ENCODE data around the gene CCL5. TPM values are rescaled to one million over a fixed set of nuclear protein-coding genes. Genes with fewer than 3 reads are reported as not detected.

CCL5 gene
- total RNA-seq, 1 experiment from 2014 or later, result not detected

- H3K4me1 ChIP-seq (ENCODE audit: insufficient read depth, low read length), result no peaks in the 10 kb centered on the region
- H3K27me3 ChIP-seq (ENCODE audit: low read length), result no peaks in the 10 kb centered on the region
- no peak for TF ChIP-seq CTCF (conservative IDR thresholded peaks at IDR 0.05; ENCODE audit: low read depth, low read length)
- TF ChIP-seq EZH2phosphoT487 (IDR thresholded peaks at IDR 0.05; ENCODE audit: borderline replicate concordance, low read length), result no peak
- TF ChIP-seq EZH2 (IDR thresholded peaks at IDR 0.05; ENCODE audit: low read length, unreplicated experiment), result no peak
- H3K9me2 ChIP-seq (replicated peaks; ENCODE audit: low read length), result no peaks in the 10 kb centered on the region
- H3K36me3 ChIP-seq (ENCODE audit: low read depth, low read length), result no peaks in the 10 kb centered on the region
- H3F3A ChIP-seq (ENCODE audit: low read length, unreplicated experiment), result no peaks in the 10 kb centered on the region
- no peak overlapping the region for H3K9ac ChIP-seq (ENCODE audit: low read length)
- no peaks in the 10 kb centered on the region for H3K9me3 ChIP-seq (ENCODE audit: low read length)
- intact Hi-C loops (cut with micrococcal nuclease), result no loop called here
- ATAC-seq (no peak), DNase-seq (no peak)
- no peaks in the 10 kb centered on the region for H3K79me2 ChIP-seq (ENCODE audit: low read length)
- ChIA-PET CTCF (no interaction called here), POLR2A (ENCODE audit: unreplicated experiment) (no interaction called here)
- no peak overlapping the region for H2AFZ ChIP-seq (ENCODE audit: low read length)
- BruUV-seq (replicated peaks), result no TSS peak
- H3K4me3 ChIP-seq (ENCODE audit: low read length), result no peak overlapping the region
- H3K4me2 ChIP-seq (ENCODE audit: low read length), result no peak overlapping the region
- no peaks in the 10 kb centered on the region for H4K20me1 ChIP-seq (ENCODE audit: low read length)
- no peak overlapping the region for H3K27ac ChIP-seq (ENCODE audit: low read length)
These were observed 11.1 kb upstream of the CCL5 start for GRCh38 chr17:35891269-35891668.

GRCh38 chr17:35890774-35891155 lies 10.6 kb upstream of the CCL5 start:
- Histone ChIP-seq H3K9me2 (replicated peaks; ENCODE audit: low read length) (no peaks in the 10 kb centered on the region), H3K36me3 (ENCODE audit: low read depth, low read length) (no peaks in the 10 kb centered on the region), H3K27me3 (ENCODE audit: low read length) (no peaks in the 10 kb centered on the region), H4K20me1 (ENCODE audit: low read length) (no peaks in the 10 kb centered on the region), H3K4me3 (ENCODE audit: low read length) (no peak overlapping the region), H3K9ac (ENCODE audit: low read length) (no peak overlapping the region), H3K4me1 (ENCODE audit: insufficient read depth, low read length) (no peaks in the 10 kb centered on the region), H3K4me2 (ENCODE audit: low read length) (no peak overlapping the region), H2AFZ (ENCODE audit: low read length) (no peak overlapping the region), H3K79me2 (ENCODE audit: low read length) (no peaks in the 10 kb centered on the region), H3F3A (ENCODE audit: low read length, unreplicated experiment) (no peaks in the 10 kb centered on the region), H3K9me3 (ENCODE audit: low read length) (no peaks in the 10 kb centered on the region), H3K27ac (ENCODE audit: low read length) (no peak overlapping the region)
- TF ChIP-seq EZH2 (IDR thresholded peaks at IDR 0.05; ENCODE audit: low read length, unreplicated experiment) (no peak), CTCF (conservative IDR thresholded peaks at IDR 0.05; ENCODE audit: low read depth, low read length) (no peak), EZH2phosphoT487 (IDR thresholded peaks at IDR 0.05; ENCODE audit: borderline replicate concordance, low read length) (no peak)
- ChIA-PET POLR2A (ENCODE audit: unreplicated experiment) (no interaction called here), CTCF (no interaction called here)
- ATAC-seq (no peak), DNase-seq (no peak)
- intact Hi-C loops (cut with micrococcal nuclease), result no loop called here
- BruUV-seq (replicated peaks), result no TSS peak

- Histone ChIP-seq H3K4me2 (ENCODE audit: low read length) (no peak overlapping the region), H3K9me3 (ENCODE audit: low read length) (no peaks in the 10 kb centered on the region), H3K27me3 (ENCODE audit: low read length) (no peaks in the 10 kb centered on the region), H3K36me3 (ENCODE audit: low read depth, low read length) (no peaks in the 10 kb centered on the region), H3K4me1 (ENCODE audit: insufficient read depth, low read length) (no peaks in the 10 kb centered on the region), H3K79me2 (ENCODE audit: low read length) (no peaks in the 10 kb centered on the region), H3K4me3 (ENCODE audit: low read length) (no peak overlapping the region), H3F3A (ENCODE audit: low read length, unreplicated experiment) (no peaks in the 10 kb centered on the region), H4K20me1 (ENCODE audit: low read length) (no peaks in the 10 kb centered on the region), H3K27ac (ENCODE audit: low read length) (no peak overlapping the region), H3K9me2 (replicated peaks; ENCODE audit: low read length) (no peaks in the 10 kb centered on the region), H3K9ac (ENCODE audit: low read length) (no peak overlapping the region), H2AFZ (ENCODE audit: low read length) (no peak overlapping the region)
- BruUV-seq (replicated peaks), result no TSS peak
- intact Hi-C loops (cut with micrococcal nuclease), result no loop called here
- no peak for TF ChIP-seq CTCF (conservative IDR thresholded peaks at IDR 0.05; ENCODE audit: low read depth, low read length)
- no peak for TF ChIP-seq EZH2phosphoT487 (IDR thresholded peaks at IDR 0.05; ENCODE audit: borderline replicate concordance, low read length)
- TF ChIP-seq EZH2 (IDR thresholded peaks at IDR 0.05; ENCODE audit: low read length, unreplicated experiment), result no peak
- ATAC-seq (no peak), DNase-seq (no peak)
- ChIA-PET POLR2A (ENCODE audit: unreplicated experiment) (no interaction called here), CTCF (no interaction called here)
These were observed 9.9 kb upstream of the CCL5 start for GRCh38 chr17:35889818-35890773.
